Kidney tubule cell (primary cell): Measurements from ENCODE around the gene NCKAP5.

Experiments used
- DNase-seq: peaks from one replicate; pipeline ENCODE4 v3.0.0-alpha.2; 2018; ENCODE audit warnings: low spot score

NCKAP5 gene

GRCh38 chr2:133422931-133423351, 145.3 kb downstream of the NCKAP5 start:
- peak; percentile 89 for DNase-seq

GRCh38 chr2:133421516-133422324, 146.5 kb downstream of the NCKAP5 start:
- DNase-seq, result peak; percentile 91

- peak; percentile 17 for DNase-seq
These were observed 147.5 kb downstream of the NCKAP5 start for GRCh38 chr2:133420788-133421187.

GRCh38 chr2:133418671-133419070, 149.6 kb downstream of the NCKAP5 start:
- no peak for DNase-seq

GRCh38 chr2:133418021-133418420, 150.2 kb downstream of the NCKAP5 start:
- peak; percentile 70 for DNase-seq

- no peak for DNase-seq
These were observed 150.8 kb downstream of the NCKAP5 start for GRCh38 chr2:133417415-133417814.

- DNase-seq, result no peak
These were observed 151.5 kb downstream of the NCKAP5 start for GRCh38 chr2:133416736-133417135.

- no peak for DNase-seq
These were observed 152.1 kb downstream of the NCKAP5 start for GRCh38 chr2:133416146-133416545.

- DNase-seq, result no peak
These were observed 152.9 kb downstream of the NCKAP5 start for GRCh38 chr2:133415210-133415876.

GRCh38 chr2:133414486-133415209, 153.6 kb downstream of the NCKAP5 start:
- DNase-seq, result no peak

- no peak for DNase-seq
These were observed 154.4 kb downstream of the NCKAP5 start for GRCh38 chr2:133413863-133414262.

- no peak for DNase-seq
These were observed 155.6 kb downstream of the NCKAP5 start for GRCh38 chr2:133412694-133413093.

GRCh38 chr2:133411857-133412256, 156.4 kb downstream of the NCKAP5 start:
- DNase-seq, result no peak

GRCh38 chr2:133411101-133411500, 157.2 kb downstream of the NCKAP5 start:
- DNase-seq, result no peak

GRCh38 chr2:133409581-133410285, 158.5 kb downstream of the NCKAP5 start:
- peak; percentile 24 for DNase-seq

- no peak for DNase-seq
These were observed 159.6 kb downstream of the NCKAP5 start for GRCh38 chr2:133408671-133409070.

GRCh38 chr2:133407341-133407740, 160.9 kb downstream of the NCKAP5 start:
- no peak for DNase-seq

- DNase-seq, result no peak
These were observed 163.0 kb downstream of the NCKAP5 start for GRCh38 chr2:133405252-133405651.

- no peak for DNase-seq
These were observed 167.9 kb downstream of the NCKAP5 start for GRCh38 chr2:133400411-133400810.

- no peak for DNase-seq
These were observed 174.4 kb downstream of the NCKAP5 start for GRCh38 chr2:133393895-133394294.

- DNase-seq, result no peak
These were observed 178.1 kb downstream of the NCKAP5 start for GRCh38 chr2:133390156-133390555.

- no peak for DNase-seq
These were observed 178.7 kb downstream of the NCKAP5 start for GRCh38 chr2:133389569-133389968.
